SK-N-MC (cell line): ENCODE results near the gene SCN3B.

Experiments used
- EZH2 ChIP-seq: fragments of 200-600 bp; sonication (generic); IDR thresholded peaks from one replicate; pipeline ENCODE4 v1.6.1; 2017; ENCODE audit warnings: antibody characterized with exemption
- FOXP2 ChIP-seq: optimal IDR thresholded peaks from 2 replicates; pipeline ENCODE3; 2011; ENCODE audit warnings: mild to moderate bottlenecking, moderate library complexity; ENCODE audit not compliant: insufficient read depth; ENCODE audit errors: extremely low read length, control extremely low read depth
- POLR2AphosphoS5 ChIP-seq: IDR thresholded peaks from 2 replicates; pipeline ENCODE4 v1.6.1; 2012; ENCODE audit warnings: mild to moderate bottlenecking, low read depth, low read length, borderline replicate concordance

GRCh38 chr11:123650901-123651300 is 3.5 kb downstream of the SCN3B start:
- TF ChIP-seq EZH2, result no peak
- no peak for TF ChIP-seq POLR2AphosphoS5
- no peak for TF ChIP-seq FOXP2
